ENCODE data around the gene HYAL1. TPM values are rescaled to one million over a fixed set of nuclear protein-coding genes. Genes with fewer than 3 reads are reported as not detected.
A peak's percentile ranks its signal among the peaks of the same experiment; 100 is the strongest.

HYAL1 gene
- polyA plus RNA-seq, 2 of the 4 experiments (the other 2 are of a cell fraction), result 0.62 to 1.1 TPM

- TF ChIP-seq ESRRA (IDR thresholded peaks at IDR 0.05; ENCODE audit: borderline replicate concordance, low read length) (no peak), HOXB5 (CRISPR knock-in tag; IDR thresholded peaks at IDR 0.05) (no peak), TFCP2L1 (CRISPR knock-in tag; IDR thresholded peaks at IDR 0.05) (no peak), RAD21 (conservative IDR thresholded peaks at IDR 0.05 in 1 of 2, IDR thresholded peaks at IDR 0.05 in 1 of 2) (no peak), JUN (IDR thresholded peaks at IDR 0.05) (no peak), MAFK (IDR thresholded peaks at IDR 0.05; ENCODE audit: partially characterized antibody) (no peak), TP53 (CRISPR knock-in tag; IDR thresholded peaks at IDR 0.05) (no peak)
Measured at GRCh38 chr3:50266017-50266416, 37.4 kb downstream of the HYAL1 start (continued).

GRCh38 chr3:50265571-50265970 lies 37.8 kb downstream of the HYAL1 start:
- CTCF ChIA-PET, result interaction anchor here (1.0 to 7.4 kb wide), 5 partner anchors 9 to 59 kb away, joined by 4 to 60 read pairs (median 10); no protein-coding TSS in a partner anchor
- DNase-seq (ENCODE audit: low read depth in 1 of 2, low spot score in 1 of 2) (no peak), ATAC-seq (no peak), FAIRE-seq (no peak)
- Histone ChIP-seq H3K27ac (peak overlapping the region; percentile 71 to 94; a peak in 5 of 6 replicates), H3K9me3 (no peaks in the 10 kb centered on the region), H3K4me1 (peaks cover 76% of the 10 kb centered on the region), H3K4me3 (no peak overlapping the region), H3K4me2 (peak overlapping the region; percentile 68; the same call in 1 of the 3 replicates)
- TF ChIP-seq E2F6 (IDR thresholded peaks at IDR 0.05; ENCODE audit: borderline replicate concordance, low read depth), result no peak
- WGBS (ENCODE audit: missing lambda C conversion rate), result no CpG with 5 or more reads among the region's 1 CpG
- POLR2A ChIA-PET, result interaction anchor here (1.9 kb wide), 1 partner anchor 30 kb away, joined by 4 read pairs; the partner anchor contains the start of gene GNAI2

- Histone ChIP-seq H3K4me2 (peak overlapping the region; percentile 68), H3K4me3 (no peak overlapping the region), H3K9me3 (no peaks in the 10 kb centered on the region), H3K27ac (peak overlapping the region; percentile 71 to 94), H3K4me1 (peaks cover 72% of the 10 kb centered on the region)
- ATAC-seq, result 0 out of 6 replicates have a peak, but pooled peaks of 1 of the 2 experiments have one; percentile 3
- WGBS (ENCODE audit: missing lambda C conversion rate), result 76% methylated on average over 5 of the region's 7 CpGs
- CTCF ChIA-PET, result interaction anchor here (0.9 to 8.1 kb wide), 7 partner anchors 9 to 73 kb away, joined by 3 to 67 read pairs (median 6); no protein-coding TSS in a partner anchor
- TF ChIP-seq HES2 (IDR thresholded peaks at IDR 0.05) (no peak), JUN (IDR thresholded peaks at IDR 0.05) (peak in 1 of 2 experiments; percentile 39; a peak in 1 of 5 replicates), HDAC2 (IDR thresholded peaks at IDR 0.05) (no peak)
- FAIRE-seq, result no peak
- DNase-seq (ENCODE audit: low read depth in 1 of 2, low spot score in 1 of 2), result no peak
- POLR2A ChIA-PET, result interaction anchor here (0.6 to 1.9 kb wide), 4 partner anchors 13 to 29 kb away, joined by 4 to 6 read pairs (median 4); partner anchors contain the start of genes GNAI2 and IFRD2
Measured at GRCh38 chr3:50264964-50265485, 38.3 kb downstream of the HYAL1 start.

DNA sequence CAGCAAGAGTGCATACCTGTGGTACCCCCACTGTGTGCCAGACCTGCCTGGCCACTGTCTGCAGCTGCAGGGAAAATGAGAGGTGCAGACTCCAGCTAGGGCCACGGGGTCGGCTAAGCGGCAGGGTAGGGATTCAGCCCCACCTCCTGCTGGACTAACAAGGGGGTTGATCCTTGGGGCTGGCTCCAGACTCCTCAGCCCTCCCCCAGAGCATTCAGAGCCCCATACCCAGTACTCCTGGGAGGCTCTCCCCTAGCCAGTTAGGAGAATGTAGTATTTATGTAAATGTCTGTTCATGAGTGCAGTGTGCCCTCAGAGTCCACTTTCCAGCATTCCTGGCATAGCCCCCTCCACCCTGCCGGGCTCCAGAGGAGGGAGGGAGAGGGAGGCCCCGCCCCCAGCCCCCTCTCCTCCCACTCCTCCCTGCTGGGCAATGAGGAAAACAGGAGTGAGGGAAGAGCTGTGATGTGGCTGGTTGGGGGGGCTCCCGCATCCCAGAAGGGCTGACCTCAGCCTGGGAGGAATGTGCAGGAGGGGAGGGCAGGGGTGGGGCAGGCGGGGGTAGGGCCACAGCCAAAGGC lies 38.9 kb downstream of the HYAL1 start:
- peak overlapping the region; percentile 68 for H3K4me2 ChIP-seq
- TF ChIP-seq HOXB13 (CRISPR knock-in tag; IDR thresholded peaks at IDR 0.05; ENCODE audit: low read depth) (no peak), MAZ (IDR thresholded peaks at IDR 0.05; ENCODE audit: borderline replicate concordance, low read depth, low read length) (no peak), HDAC2 (IDR thresholded peaks at IDR 0.05) (no peak), TP53 (CRISPR knock-in tag; IDR thresholded peaks at IDR 0.05) (no peak), ZC3H11A (IDR thresholded peaks at IDR 0.05) (no peak), NPAS2 (CRISPR knock-in tag; IDR thresholded peaks at IDR 0.05; ENCODE audit: borderline replicate concordance) (no peak), RAD21 (conservative IDR thresholded peaks at IDR 0.05 in 1 of 2, IDR thresholded peaks at IDR 0.05 in 1 of 2) (no peak), PHF8 (IDR thresholded peaks at IDR 0.05; ENCODE audit: borderline replicate concordance, low read depth) (no peak), FOSB (CRISPR knock-in tag; IDR thresholded peaks at IDR 0.05) (no peak), ZSCAN20 (CRISPR knock-in tag; IDR thresholded peaks at IDR 0.05) (no peak), JUN (IDR thresholded peaks at IDR 0.05) (no peak), JUNB (IDR thresholded peaks at IDR 0.05) (no peak), MAFK (IDR thresholded peaks at IDR 0.05; ENCODE audit: partially characterized antibody) (no peak), POLR2AphosphoS2 (conservative IDR thresholded peaks at IDR 0.05; ENCODE audit: low read length) (no peak), ATOH8 (CRISPR knock-in tag; IDR thresholded peaks at IDR 0.05; ENCODE audit: low read depth) (no peak), ZFP36 (IDR thresholded peaks at IDR 0.05; ENCODE audit: borderline replicate concordance, partially characterized antibody) (no peak)
- TF ChIP-seq, protein P1, sequence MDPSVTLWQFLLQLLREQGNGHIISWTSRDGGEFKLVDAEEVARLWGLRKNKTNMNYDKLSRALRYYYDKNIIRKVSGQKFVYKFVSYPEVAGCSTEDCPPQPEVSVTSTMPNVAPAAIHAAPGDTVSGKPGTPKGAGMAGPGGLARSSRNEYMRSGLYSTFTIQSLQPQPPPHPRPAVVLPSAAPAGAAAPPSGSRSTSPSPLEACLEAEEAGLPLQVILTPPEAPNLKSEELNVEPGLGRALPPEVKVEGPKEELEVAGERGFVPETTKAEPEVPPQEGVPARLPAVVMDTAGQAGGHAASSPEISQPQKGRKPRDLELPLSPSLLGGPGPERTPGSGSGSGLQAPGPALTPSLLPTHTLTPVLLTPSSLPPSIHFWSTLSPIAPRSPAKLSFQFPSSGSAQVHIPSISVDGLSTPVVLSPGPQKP (IDR thresholded peaks at IDR 0.05; ENCODE audit: low read depth, low read length), result no peak
- 0% methylated on average over 2 of the region's 7 CpGs for whole genome bisulfite sequencing (ENCODE audit: missing lambda C conversion rate)
- no peak for FAIRE-seq
- H3K9me3 ChIP-seq, result no peaks in the 10 kb centered on the region
- peak overlapping the region; percentile 71 to 94 for H3K27ac ChIP-seq
- H3K4me3 ChIP-seq, result no peak overlapping the region
- H3K4me1 ChIP-seq, result peaks cover 70% of the 10 kb centered on the region
- peak; percentile 6 to 41; a peak in 4 of 6 replicates for ATAC-seq
- ChIA-PET CTCF (interaction anchor here (0.9 to 8.1 kb wide), 7 partner anchors 10 to 72 kb away, joined by 3 to 67 read pairs (median 3); no protein-coding TSS in a partner anchor), POLR2A (interaction anchor here (0.6 to 1.9 kb wide), 5 partner anchors 14 to 35 kb away, joined by 3 to 6 read pairs (median 4); partner anchors contain the start of genes GNAI2, HYAL3, IFRD2 and NAA80)
- peak; percentile 48 to 84 for DNase-seq (ENCODE audit: low read depth in 1 of 2, low spot score in 1 of 2)
